ENCODE measurements around the gene TTLL9. TPM values are rescaled to one million over a fixed set of nuclear protein-coding genes. Genes with fewer than 3 reads are reported as not detected.

Gene TTLL9
- total and polyA plus RNA-seq, 10 of the 15 experiments (the other 5 are each of a cell fraction or from before 2014, with no cell fraction given): 0.03 to 0.77 (median 0.11) TPM; not detected in 2

DNA sequence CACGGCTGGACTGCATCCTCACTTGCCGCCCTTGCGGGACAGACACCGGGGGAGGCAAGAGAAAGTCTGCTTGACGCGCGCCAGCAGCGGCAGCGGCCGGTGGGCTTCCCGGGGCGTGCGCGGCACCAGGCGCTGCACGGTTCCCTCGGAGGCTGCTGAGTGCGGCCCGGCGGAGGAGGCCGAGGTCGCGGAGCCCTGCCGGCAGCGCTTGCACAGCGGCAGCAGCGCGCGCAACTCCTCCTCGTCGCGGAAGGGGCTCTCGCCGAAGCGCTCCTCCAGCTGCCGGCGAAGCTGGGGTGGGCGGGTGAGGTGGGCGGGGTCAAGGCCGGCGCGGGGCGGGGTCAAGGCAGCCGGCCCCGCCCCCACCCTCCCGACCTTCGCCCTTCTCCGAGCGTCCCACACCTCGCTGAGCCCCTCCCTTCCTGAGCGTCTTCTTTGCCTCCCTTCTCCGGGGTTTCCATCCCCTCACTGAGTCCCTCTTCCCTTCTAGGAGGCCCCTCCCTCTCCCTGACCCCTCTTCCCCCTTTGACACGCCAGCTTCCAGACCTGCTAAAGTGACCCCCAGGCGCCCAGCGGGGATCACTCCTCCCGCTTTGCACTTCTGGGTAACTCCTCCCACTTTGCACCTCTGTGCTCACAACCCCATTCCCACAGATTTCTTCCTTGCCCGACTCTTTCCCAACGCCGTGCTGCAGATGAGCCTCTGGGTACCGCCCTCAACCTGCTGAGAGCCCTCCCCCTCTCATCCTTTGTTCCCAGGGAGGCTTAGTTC lies 8.9 kb upstream of the TTLL9 start (continued):
- TF ChIP-seq, protein P1, sequence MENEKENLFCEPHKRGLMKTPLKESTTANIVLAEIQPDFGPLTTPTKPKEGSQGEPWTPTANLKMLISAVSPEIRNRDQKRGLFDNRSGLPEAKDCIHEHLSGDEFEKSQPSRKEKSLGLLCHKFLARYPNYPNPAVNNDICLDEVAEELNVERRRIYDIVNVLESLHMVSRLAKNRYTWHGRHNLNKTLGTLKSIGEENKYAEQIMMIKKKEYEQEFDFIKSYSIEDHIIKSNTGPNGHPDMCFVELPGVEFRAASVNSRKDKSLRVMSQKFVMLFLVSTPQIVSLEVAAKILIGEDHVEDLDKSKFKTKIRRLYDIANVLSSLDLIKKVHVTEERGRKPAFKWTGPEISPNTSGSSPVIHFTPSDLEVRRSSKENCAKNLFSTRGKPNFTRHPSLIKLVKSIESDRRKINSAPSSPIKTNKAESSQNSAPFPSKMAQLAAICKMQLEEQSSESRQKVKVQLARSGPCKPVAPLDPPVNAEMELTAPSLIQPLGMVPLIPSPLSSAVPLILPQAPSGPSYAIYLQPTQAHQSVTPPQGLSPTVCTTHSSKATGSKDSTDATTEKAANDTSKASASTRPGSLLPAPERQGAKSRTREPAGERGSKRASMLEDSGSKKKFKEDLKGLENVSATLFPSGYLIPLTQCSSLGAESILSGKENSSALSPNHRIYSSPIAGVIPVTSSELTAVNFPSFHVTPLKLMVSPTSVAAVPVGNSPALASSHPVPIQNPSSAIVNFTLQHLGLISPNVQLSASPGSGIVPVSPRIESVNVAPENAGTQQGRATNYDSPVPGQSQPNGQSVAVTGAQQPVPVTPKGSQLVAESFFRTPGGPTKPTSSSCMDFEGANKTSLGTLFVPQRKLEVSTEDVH (IDR thresholded peaks at IDR 0.05; ENCODE audit: low read depth, partially characterized antibody): no peak
- 0 out of 2 replicates have a peak, but pooled peaks have one; percentile 33 for TF ChIP-seq GATAD2B (conservative IDR thresholded peaks at IDR 0.05; ENCODE audit: low read depth)
- TF ChIP-seq IRF5 (IDR thresholded peaks at IDR 0.05; ENCODE audit: borderline replicate concordance): no peak
- peak; percentile 62; the same call in 1 of the 2 replicates for TF ChIP-seq POLR2A (IDR thresholded peaks at IDR 0.05; ENCODE audit: low read depth, low read length)
- TF ChIP-seq, protein P2, sequence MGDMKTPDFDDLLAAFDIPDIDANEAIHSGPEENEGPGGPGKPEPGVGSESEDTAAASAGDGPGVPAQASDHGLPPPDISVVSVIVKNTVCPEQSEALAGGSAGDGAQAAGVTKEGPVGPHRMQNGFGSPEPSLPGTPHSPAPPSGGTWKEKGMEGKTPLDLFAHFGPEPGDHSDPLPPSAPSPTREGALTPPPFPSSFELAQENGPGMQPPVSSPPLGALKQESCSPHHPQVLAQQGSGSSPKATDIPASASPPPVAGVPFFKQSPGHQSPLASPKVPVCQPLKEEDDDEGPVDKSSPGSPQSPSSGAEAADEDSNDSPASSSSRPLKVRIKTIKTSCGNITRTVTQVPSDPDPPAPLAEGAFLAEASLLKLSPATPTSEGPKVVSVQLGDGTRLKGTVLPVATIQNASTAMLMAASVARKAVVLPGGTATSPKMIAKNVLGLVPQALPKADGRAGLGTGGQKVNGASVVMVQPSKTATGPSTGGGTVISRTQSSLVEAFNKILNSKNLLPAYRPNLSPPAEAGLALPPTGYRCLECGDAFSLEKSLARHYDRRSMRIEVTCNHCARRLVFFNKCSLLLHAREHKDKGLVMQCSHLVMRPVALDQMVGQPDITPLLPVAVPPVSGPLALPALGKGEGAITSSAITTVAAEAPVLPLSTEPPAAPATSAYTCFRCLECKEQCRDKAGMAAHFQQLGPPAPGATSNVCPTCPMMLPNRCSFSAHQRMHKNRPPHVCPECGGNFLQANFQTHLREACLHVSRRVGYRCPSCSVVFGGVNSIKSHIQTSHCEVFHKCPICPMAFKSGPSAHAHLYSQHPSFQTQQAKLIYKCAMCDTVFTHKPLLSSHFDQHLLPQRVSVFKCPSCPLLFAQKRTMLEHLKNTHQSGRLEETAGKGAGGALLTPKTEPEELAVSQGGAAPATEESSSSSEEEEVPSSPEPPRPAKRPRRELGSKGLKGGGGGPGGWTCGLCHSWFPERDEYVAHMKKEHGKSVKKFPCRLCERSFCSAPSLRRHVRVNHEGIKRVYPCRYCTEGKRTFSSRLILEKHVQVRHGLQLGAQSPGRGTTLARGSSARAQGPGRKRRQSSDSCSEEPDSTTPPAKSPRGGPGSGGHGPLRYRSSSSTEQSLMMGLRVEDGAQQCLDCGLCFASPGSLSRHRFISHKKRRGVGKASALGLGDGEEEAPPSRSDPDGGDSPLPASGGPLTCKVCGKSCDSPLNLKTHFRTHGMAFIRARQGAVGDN (IDR thresholded peaks at IDR 0.05): no peak
- TF ChIP-seq BHLHE40 (IDR thresholded peaks at IDR 0.05; ENCODE audit: borderline replicate concordance in 1 of 2, low read depth in 2 of 2, low read length in 1 of 2): peak in 1 of 2 experiments; percentile 64; a peak in 2 of 4 replicates
- TF ChIP-seq DPF2 (IDR thresholded peaks at IDR 0.05): peak; percentile 62
- TF ChIP-seq SP1 (IDR thresholded peaks at IDR 0.05; ENCODE audit: low read depth, low read length): no peak
- no peak for TF ChIP-seq RBBP5 (conservative IDR thresholded peaks at IDR 0.05)
- no peak for TF ChIP-seq NFYA (IDR thresholded peaks at IDR 0.05; ENCODE audit: borderline replicate concordance, low read depth, low read length)
- TF ChIP-seq KLF5 (IDR thresholded peaks at IDR 0.05; ENCODE audit: partially characterized antibody): no peak
- no peak for TF ChIP-seq ASH2L (IDR thresholded peaks at IDR 0.05; ENCODE audit: borderline replicate concordance, low read depth)
- peak; percentile 59; the same call in 1 of the 2 replicates for TF ChIP-seq HDGF (IDR thresholded peaks at IDR 0.05)
- TF ChIP-seq ZBED1 (IDR thresholded peaks at IDR 0.05; ENCODE audit: borderline replicate concordance): no peak
- TF ChIP-seq CEBPB (IDR thresholded peaks at IDR 0.05; ENCODE audit: borderline replicate concordance in 1 of 2, low read depth in 2 of 2, low read length in 2 of 2): no peak
- TF ChIP-seq ZNF207 (IDR thresholded peaks at IDR 0.05; ENCODE audit: borderline replicate concordance): no peak
- TF ChIP-seq WRNIP1 (IDR thresholded peaks at IDR 0.05; ENCODE audit: borderline replicate concordance, low read depth, low read length): no peak
- TF ChIP-seq NKRF (conservative IDR thresholded peaks at IDR 0.05): peak; percentile 59
- TF ChIP-seq NRF1 (conservative IDR thresholded peaks at IDR 0.05; ENCODE audit: low read depth, low read length): no peak
- TF ChIP-seq JUNB (IDR thresholded peaks at IDR 0.05): no peak
- TF ChIP-seq GABPA (IDR thresholded peaks at IDR 0.05; ENCODE audit: low read depth): no peak
